GM03348 (cell line): ENCODE results near the gene NELL1.

Experiments
- DNase-seq: peaks from one replicate; pipeline ENCODE4 v3.0.0; 2012; ENCODE audit warnings: low spot score

The NELL1 gene

GRCh38 chr11:20966489-20966888 is 297.1 kb downstream of the NELL1 start:
- DNase-seq, result no peak

GRCh38 chr11:20973940-20974559 is 304.7 kb downstream of the NELL1 start:
- no peak for DNase-seq

GRCh38 chr11:20980736-20981135 is 311.4 kb downstream of the NELL1 start:
- DNase-seq, result no peak

GRCh38 chr11:20990447-20990846 is 321.1 kb downstream of the NELL1 start:
- DNase-seq, result no peak

- no peak for DNase-seq
These were observed 322.1 kb downstream of the NELL1 start for GRCh38 chr11:20991471-20991870.

GRCh38 chr11:21007297-21007696 is 337.9 kb downstream of the NELL1 start:
- DNase-seq, result no peak

- DNase-seq, result no peak
These were observed 348.9 kb downstream of the NELL1 start for GRCh38 chr11:21018248-21018647.

- DNase-seq, result no peak
These were observed 357.3 kb downstream of the NELL1 start for GRCh38 chr11:21026685-21027084.

GRCh38 chr11:21037850-21038249 is 368.5 kb downstream of the NELL1 start:
- DNase-seq, result no peak

- no peak for DNase-seq
These were observed 369.4 kb downstream of the NELL1 start for GRCh38 chr11:21038801-21039200.

GRCh38 chr11:21040630-21041029 is 371.2 kb downstream of the NELL1 start:
- no peak for DNase-seq

- no peak for DNase-seq
These were observed 379.2 kb downstream of the NELL1 start for GRCh38 chr11:21048626-21049025.

- no peak for DNase-seq
These were observed 384.1 kb downstream of the NELL1 start for GRCh38 chr11:21053466-21053865.

GRCh38 chr11:21056644-21057043 is 387.3 kb downstream of the NELL1 start:
- DNase-seq, result no peak

GRCh38 chr11:21059879-21060278 is 390.5 kb downstream of the NELL1 start:
- DNase-seq, result no peak

GRCh38 chr11:21066030-21066429 is 396.6 kb downstream of the NELL1 start:
- no peak for DNase-seq

- no peak for DNase-seq
These were observed 399.5 kb downstream of the NELL1 start for GRCh38 chr11:21068886-21069285.

GRCh38 chr11:21069909-21070308 is 400.5 kb downstream of the NELL1 start:
- no peak for DNase-seq

GRCh38 chr11:21072558-21072957 is 403.2 kb downstream of the NELL1 start:
- no peak for DNase-seq

GRCh38 chr11:21082853-21083252 is 413.5 kb downstream of the NELL1 start:
- no peak for DNase-seq

GRCh38 chr11:21088930-21089329 is 419.5 kb downstream of the NELL1 start:
- DNase-seq, result no peak

- DNase-seq, result no peak
These were observed 435.3 kb downstream of the NELL1 start for GRCh38 chr11:21104641-21105040.

GRCh38 chr11:21105196-21105917 is 436.0 kb downstream of the NELL1 start:
- DNase-seq, result no peak

- DNase-seq, result no peak
These were observed 440.0 kb downstream of the NELL1 start for GRCh38 chr11:21109341-21109740.
